ENCODE data around the gene TXK. TPM values are rescaled to one million over a fixed set of nuclear protein-coding genes. Genes with fewer than 3 reads are reported as not detected.

TXK gene
- total RNA-seq, 1 donor from 2014 or later = 0.50 TPM

GRCh38 chr4:48130100-48130499, 4.0 kb downstream of the TXK start:
- Histone ChIP-seq H3K4me2 (ENCODE audit: low read length) (no peak overlapping the region), H3K79me2 (ENCODE audit: insufficient read depth, low read length) (no peaks in the 10 kb centered on the region), H2AFZ (ENCODE audit: low read depth, low read length) (no peak overlapping the region), H3K4me1 (ENCODE audit: insufficient read depth, low read length) (peaks cover 8% of the 10 kb centered on the region), H3K27me3 (ENCODE audit: insufficient read depth, low read length) (no peaks in the 10 kb centered on the region), H3K9me3 (ENCODE audit: insufficient read depth, low read depth, low read length) (no peaks in the 10 kb centered on the region), H3K4me3 (ENCODE audit: insufficient read depth, low read depth, low read length) (no peak overlapping the region), H3K9ac (ENCODE audit: low read length) (no peak overlapping the region), H4K20me1 (ENCODE audit: insufficient read depth, low read length) (no peaks in the 10 kb centered on the region), H3K27ac (ENCODE audit: low read depth, low read length) (no peak overlapping the region), H3K36me3 (ENCODE audit: insufficient read depth, low read length) (no peaks in the 10 kb centered on the region)
- FAIRE-seq = no peak
- TF ChIP-seq EZH2 (IDR thresholded peaks at IDR 0.05; ENCODE audit: insufficient read depth, low read length) (no peak), CTCF (IDR thresholded peaks at IDR 0.05; ENCODE audit: insufficient read depth, low read depth, low read length) (no peak)
- no peaks in the 10 kb centered on the region for H3K9me3 Mint-ChIP-seq (ENCODE audit: unreplicated experiment)
- peaks cover 22% of the 10 kb centered on the region for H3K4me1 Mint-ChIP-seq (ENCODE audit: low read depth, unreplicated experiment)
- H3K27ac Mint-ChIP-seq (ENCODE audit: unreplicated experiment) = no peak overlapping the region
- H3K36me3 Mint-ChIP-seq (ENCODE audit: low read depth, unreplicated experiment) = no peaks in the 10 kb centered on the region
- H3K4me3 Mint-ChIP-seq (ENCODE audit: unreplicated experiment) = no peak overlapping the region
- DNase-seq (ENCODE audit: low read depth) = no peak
- no peaks in the 10 kb centered on the region for H3K27me3 Mint-ChIP-seq (ENCODE audit: low read depth, unreplicated experiment)

GRCh38 chr4:48129307-48130014, 4.6 kb downstream of the TXK start:
- FAIRE-seq (no peak), DNase-seq (ENCODE audit: low read depth) (no peak)
- H3K27me3 Mint-ChIP-seq (ENCODE audit: low read depth, unreplicated experiment) = no peaks in the 10 kb centered on the region
- Histone ChIP-seq H3K9ac (ENCODE audit: low read length) (no peak overlapping the region), H3K9me3 (ENCODE audit: insufficient read depth, low read depth, low read length) (no peaks in the 10 kb centered on the region), H3K4me3 (ENCODE audit: insufficient read depth, low read depth, low read length) (no peak overlapping the region), H3K27ac (ENCODE audit: low read depth, low read length) (no peak overlapping the region), H4K20me1 (ENCODE audit: insufficient read depth, low read length) (no peaks in the 10 kb centered on the region), H2AFZ (ENCODE audit: low read depth, low read length) (no peak overlapping the region), H3K36me3 (ENCODE audit: insufficient read depth, low read length) (no peaks in the 10 kb centered on the region), H3K4me2 (ENCODE audit: low read length) (no peak overlapping the region), H3K27me3 (ENCODE audit: insufficient read depth, low read length) (no peaks in the 10 kb centered on the region), H3K79me2 (ENCODE audit: insufficient read depth, low read length) (no peaks in the 10 kb centered on the region), H3K4me1 (ENCODE audit: insufficient read depth, low read length) (peaks cover 8% of the 10 kb centered on the region)
- H3K4me3 Mint-ChIP-seq (ENCODE audit: unreplicated experiment) = no peak overlapping the region
- H3K36me3 Mint-ChIP-seq (ENCODE audit: low read depth, unreplicated experiment) = no peaks in the 10 kb centered on the region
- peaks cover 22% of the 10 kb centered on the region for H3K4me1 Mint-ChIP-seq (ENCODE audit: low read depth, unreplicated experiment)
- no peaks in the 10 kb centered on the region for H3K9me3 Mint-ChIP-seq (ENCODE audit: unreplicated experiment)
- H3K27ac Mint-ChIP-seq (ENCODE audit: unreplicated experiment) = peak overlapping the region; percentile 36
- no peak for TF ChIP-seq CTCF (IDR thresholded peaks at IDR 0.05; ENCODE audit: insufficient read depth, low read depth, low read length)
- no peak for TF ChIP-seq EZH2 (IDR thresholded peaks at IDR 0.05; ENCODE audit: insufficient read depth, low read length)

Data from astrocyte (in vitro differentiated cells and primary cell).